HEK293 (cell line): ENCODE data around the gene TECPR2.

Source experiments
- KLF17 ChIP-seq: fragments of 450-650 bp; formaldehyde crosslinking; IDR thresholded peaks from 2 replicates; pipeline ENCODE4 v1.5.1; 2016; ENCODE audit warnings: missing biosample characterization, missing genetic modification characterization
- OVOL3 ChIP-seq: fragments of 450-650 bp; formaldehyde crosslinking; IDR thresholded peaks from 2 replicates; pipeline ENCODE4 v1.5.1; 2016; ENCODE audit warnings: missing biosample characterization, missing genetic modification characterization
- PATZ1 ChIP-seq: fragments of 450-650 bp; formaldehyde crosslinking; IDR thresholded peaks from 2 replicates; pipeline ENCODE4 v1.5.1; 2016; ENCODE audit warnings: missing biosample characterization, missing genetic modification characterization
- YY1 ChIP-seq: fragments of 450-650 bp; formaldehyde crosslinking; IDR thresholded peaks from 2 replicates; pipeline ENCODE4 v1.5.1; 2018; ENCODE audit warnings: missing biosample characterization, missing genetic modification characterization
- ZBTB17 ChIP-seq: fragments of 450-650 bp; formaldehyde crosslinking; IDR thresholded peaks from 2 replicates; pipeline ENCODE4 v1.5.1; 2016; ENCODE audit warnings: missing biosample characterization, missing genetic modification characterization
- ZBTB8A ChIP-seq: fragments of 450-650 bp; formaldehyde crosslinking; IDR thresholded peaks from 2 replicates; pipeline ENCODE4 v1.5.1; 2016; ENCODE audit warnings: missing biosample characterization, missing genetic modification characterization
- ZFHX2 ChIP-seq: fragments of 450-650 bp; formaldehyde crosslinking; conservative IDR thresholded peaks from 2 replicates; pipeline ENCODE4 v1.5.1; 2016; ENCODE audit warnings: missing biosample characterization, missing genetic modification characterization
- ZNF10 ChIP-seq: fragments of 450-650 bp; formaldehyde crosslinking; IDR thresholded peaks from 2 replicates; pipeline ENCODE4 v1.5.1; 2017; ENCODE audit warnings: missing biosample characterization, missing genetic modification characterization
- ZNF266 ChIP-seq: fragments of 450-650 bp; formaldehyde crosslinking; IDR thresholded peaks from 2 replicates; pipeline ENCODE4 v1.5.1; 2016; ENCODE audit warnings: missing biosample characterization, missing genetic modification characterization, low read depth
- ZNF366 ChIP-seq: fragments of 450-650 bp; formaldehyde crosslinking; conservative IDR thresholded peaks from 2 replicates; pipeline ENCODE4 v1.5.1; 2016; ENCODE audit warnings: missing biosample characterization, missing genetic modification characterization
- ZNF391 ChIP-seq: fragments of 450-650 bp; formaldehyde crosslinking; IDR thresholded peaks from 2 replicates; pipeline ENCODE4 v1.5.1; 2016; ENCODE audit warnings: low read depth, missing biosample characterization, missing genetic modification characterization, borderline replicate concordance
- ZNF394 ChIP-seq: fragments of 450-650 bp; formaldehyde crosslinking; IDR thresholded peaks from 2 replicates; pipeline ENCODE4 v1.5.1; 2016; ENCODE audit warnings: missing biosample characterization, missing genetic modification characterization, mild to moderate bottlenecking, moderate library complexity, borderline replicate concordance
- ZNF404 ChIP-seq: fragments of 450-650 bp; formaldehyde crosslinking; IDR thresholded peaks from 2 replicates; pipeline ENCODE4 v1.5.1; 2017; ENCODE audit warnings: missing biosample characterization, missing genetic modification characterization
- ZNF596 ChIP-seq: fragments of 450-650 bp; IDR thresholded peaks from 2 replicates; pipeline ENCODE4 v1.5.0; 2018; ENCODE audit warnings: missing biosample characterization, mild to moderate bottlenecking, missing genetic modification characterization, moderate library complexity
- ZNF600 ChIP-seq: fragments of 450-650 bp; formaldehyde crosslinking; IDR thresholded peaks from 2 replicates; pipeline ENCODE4 v1.5.1; 2016; ENCODE audit warnings: missing biosample characterization, missing genetic modification characterization
- ZNF660 ChIP-seq: fragments of 450-650 bp; IDR thresholded peaks from 2 replicates; pipeline ENCODE4 v1.5.1; 2018; ENCODE audit warnings: missing biosample characterization, mild to moderate bottlenecking, missing genetic modification characterization
- ZNF670 ChIP-seq: fragments of 450-650 bp; formaldehyde crosslinking; IDR thresholded peaks from 2 replicates; pipeline ENCODE4 v1.5.1; 2016; ENCODE audit warnings: missing biosample characterization, missing genetic modification characterization, low read depth
- ZNF677 ChIP-seq: fragments of 450-650 bp; IDR thresholded peaks from 2 replicates; pipeline ENCODE4 v1.5.0; 2018; ENCODE audit warnings: missing biosample characterization, mild to moderate bottlenecking, missing genetic modification characterization, moderate library complexity
- ZNF792 ChIP-seq: fragments of 450-650 bp; formaldehyde crosslinking; IDR thresholded peaks from 2 replicates; pipeline ENCODE4 v1.5.1; 2016; ENCODE audit warnings: missing biosample characterization, missing genetic modification characterization
- ZSCAN16 ChIP-seq: fragments of 450-650 bp; formaldehyde crosslinking; IDR thresholded peaks from 2 replicates; pipeline ENCODE4 v1.5.1; 2016; ENCODE audit warnings: missing biosample characterization, missing genetic modification characterization
- ZSCAN30 ChIP-seq: fragments of 450-650 bp; IDR thresholded peaks from 2 replicates; pipeline ENCODE4 v1.5.1; 2018; ENCODE audit warnings: missing biosample characterization, mild to moderate bottlenecking, missing genetic modification characterization, moderate library complexity
- ZXDB ChIP-seq: fragments of 450-650 bp; formaldehyde crosslinking; IDR thresholded peaks from 2 replicates; pipeline ENCODE4 v1.5.1; 2016; ENCODE audit warnings: missing biosample characterization, missing genetic modification characterization
- TF ChIP-seq, protein P1 (sequence below): fragments of 450-650 bp; formaldehyde crosslinking; IDR thresholded peaks from 2 replicates; pipeline ENCODE4 v1.5.1; 2016; ENCODE audit warnings: missing biosample characterization, missing genetic modification characterization
- TF ChIP-seq, protein P2 (sequence below): fragments of 450-650 bp; formaldehyde crosslinking; IDR thresholded peaks from 2 replicates; pipeline ENCODE4 v1.5.1; 2017; ENCODE audit warnings: missing biosample characterization, mild to moderate bottlenecking, missing genetic modification characterization, moderate library complexity
- TF ChIP-seq, protein P3 (sequence below): fragments of 450-650 bp; formaldehyde crosslinking; IDR thresholded peaks from 2 replicates; pipeline ENCODE4 v1.5.1; 2016; ENCODE audit warnings: missing biosample characterization, missing genetic modification characterization
- TF ChIP-seq, protein P4 (sequence below): IDR thresholded peaks from 2 replicates; pipeline ENCODE4 v1.6.1; 2011; ENCODE audit warnings: mild to moderate bottlenecking, low read depth, low read length, borderline replicate concordance
- TF ChIP-seq, protein P5 (sequence below): fragments of 450-650 bp; formaldehyde crosslinking; IDR thresholded peaks from 2 replicates; pipeline ENCODE4 v1.5.1; 2017; ENCODE audit warnings: missing biosample characterization, missing genetic modification characterization

The TECPR2 gene

DNA sequence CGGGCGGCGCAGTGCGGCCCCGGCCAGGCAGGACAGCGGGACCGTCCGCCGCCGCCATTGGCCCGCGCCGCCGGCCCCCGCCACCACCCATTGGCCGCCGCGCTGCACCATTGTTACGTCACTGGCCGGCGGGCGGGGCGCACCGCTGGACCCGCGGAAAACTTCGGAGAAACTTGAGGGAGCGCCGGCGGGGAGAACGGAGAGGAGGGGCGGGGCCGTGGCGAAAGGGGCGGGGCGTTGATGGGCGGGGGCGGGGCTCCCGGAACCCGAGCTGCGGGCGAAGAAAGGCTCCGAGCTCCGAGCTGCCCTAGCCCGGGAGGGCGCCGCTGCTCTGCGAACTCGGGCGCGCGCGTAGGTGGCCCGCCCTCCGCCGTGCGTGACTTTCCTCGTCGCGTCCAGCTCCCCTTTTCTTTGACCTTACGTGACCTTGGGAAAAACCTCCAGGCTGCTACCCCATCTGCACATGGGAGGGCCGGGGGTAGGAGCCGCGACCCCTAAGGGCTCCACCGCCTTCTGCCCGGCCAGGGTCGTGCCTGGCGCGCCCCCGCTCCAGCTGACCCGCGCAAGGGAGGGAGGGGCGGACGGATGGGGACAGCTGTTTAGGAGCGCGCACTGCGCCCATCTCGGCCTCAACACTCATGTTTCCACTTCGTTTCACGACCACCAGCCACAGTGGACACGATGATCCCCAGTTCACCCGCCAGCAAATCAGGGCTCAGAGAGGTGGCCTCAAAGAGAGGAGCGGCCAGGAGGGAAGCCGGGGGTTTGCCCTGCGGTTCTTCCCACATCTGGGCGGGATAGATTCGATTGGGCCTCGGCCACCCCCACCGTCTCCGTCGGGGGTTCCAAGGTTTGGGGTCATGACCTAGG lies 147.2 kb downstream of the TECPR2 start, which contains the start of gene ANKRD9 (continued):
- TF ChIP-seq, protein P1, sequence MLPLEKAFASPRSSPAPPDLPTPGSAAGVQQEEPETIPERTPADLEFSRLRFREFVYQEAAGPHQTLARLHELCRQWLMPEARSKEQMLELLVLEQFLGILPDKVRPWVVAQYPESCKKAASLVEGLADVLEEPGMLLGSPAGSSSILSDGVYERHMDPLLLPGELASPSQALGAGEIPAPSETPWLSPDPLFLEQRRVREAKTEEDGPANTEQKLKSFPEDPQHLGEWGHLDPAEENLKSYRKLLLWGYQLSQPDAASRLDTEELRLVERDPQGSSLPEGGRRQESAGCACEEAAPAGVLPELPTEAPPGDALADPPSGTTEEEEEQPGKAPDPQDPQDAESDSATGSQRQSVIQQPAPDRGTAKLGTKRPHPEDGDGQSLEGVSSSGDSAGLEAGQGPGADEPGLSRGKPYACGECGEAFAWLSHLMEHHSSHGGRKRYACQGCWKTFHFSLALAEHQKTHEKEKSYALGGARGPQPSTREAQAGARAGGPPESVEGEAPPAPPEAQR (tag by site-specific recombination), result no peak
- TF ChIP-seq ZNF404 (tag by site-specific recombination) (no peak), ZNF660 (tag by site-specific recombination) (no peak), ZNF366 (tag by site-specific recombination) (peak; percentile 53; the same call in 1 of the 2 replicates), ZNF677 (tag by site-specific recombination) (no peak), ZNF670 (tag by site-specific recombination) (no peak), ZNF10 (no peak), YY1 (tag by site-specific recombination) (no peak), PATZ1 (tag by site-specific recombination) (peak; percentile 55; the same call in 1 of the 2 replicates), OVOL3 (tag by site-specific recombination) (no peak), ZNF792 (tag by site-specific recombination) (no peak), ZSCAN16 (tag by site-specific recombination) (no peak), ZBTB17 (tag by site-specific recombination) (peak; percentile 54), ZNF391 (tag by site-specific recombination) (peak; percentile 59; the same call in 1 of the 2 replicates), ZNF266 (tag by site-specific recombination) (no peak), ZBTB8A (peak; percentile 98), ZSCAN30 (tag by site-specific recombination) (0 out of 2 replicates have a peak, but pooled peaks have one; percentile 23), ZFHX2 (tag by site-specific recombination) (peak; percentile 89), ZNF394 (no peak), ZXDB (tag by site-specific recombination) (no peak), ZNF596 (tag by site-specific recombination) (no peak), ZNF600 (tag by site-specific recombination) (peak; percentile 35; the same call in 1 of the 2 replicates), KLF17 (0 out of 2 replicates have a peak, but pooled peaks have one; percentile 12)
- TF ChIP-seq, protein P2, sequence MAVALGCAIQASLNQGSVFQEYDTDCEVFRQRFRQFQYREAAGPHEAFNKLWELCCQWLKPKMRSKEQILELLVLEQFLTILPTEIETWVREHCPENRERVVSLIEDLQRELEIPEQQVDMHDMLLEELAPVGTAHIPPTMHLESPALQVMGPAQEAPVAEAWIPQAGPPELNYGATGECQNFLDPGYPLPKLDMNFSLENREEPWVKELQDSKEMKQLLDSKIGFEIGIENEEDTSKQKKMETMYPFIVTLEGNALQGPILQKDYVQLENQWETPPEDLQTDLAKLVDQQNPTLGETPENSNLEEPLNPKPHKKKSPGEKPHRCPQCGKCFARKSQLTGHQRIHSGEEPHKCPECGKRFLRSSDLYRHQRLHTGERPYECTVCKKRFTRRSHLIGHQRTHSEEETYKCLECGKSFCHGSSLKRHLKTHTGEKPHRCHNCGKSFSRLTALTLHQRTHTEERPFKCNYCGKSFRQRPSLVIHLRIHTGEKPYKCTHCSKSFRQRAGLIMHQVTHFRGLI, result no peak
- TF ChIP-seq, protein P3, sequence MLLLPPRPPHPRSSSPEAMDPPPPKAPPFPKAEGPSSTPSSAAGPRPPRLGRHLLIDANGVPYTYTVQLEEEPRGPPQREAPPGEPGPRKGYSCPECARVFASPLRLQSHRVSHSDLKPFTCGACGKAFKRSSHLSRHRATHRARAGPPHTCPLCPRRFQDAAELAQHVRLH (tag by site-specific recombination), result no peak
- TF ChIP-seq, protein P4, sequence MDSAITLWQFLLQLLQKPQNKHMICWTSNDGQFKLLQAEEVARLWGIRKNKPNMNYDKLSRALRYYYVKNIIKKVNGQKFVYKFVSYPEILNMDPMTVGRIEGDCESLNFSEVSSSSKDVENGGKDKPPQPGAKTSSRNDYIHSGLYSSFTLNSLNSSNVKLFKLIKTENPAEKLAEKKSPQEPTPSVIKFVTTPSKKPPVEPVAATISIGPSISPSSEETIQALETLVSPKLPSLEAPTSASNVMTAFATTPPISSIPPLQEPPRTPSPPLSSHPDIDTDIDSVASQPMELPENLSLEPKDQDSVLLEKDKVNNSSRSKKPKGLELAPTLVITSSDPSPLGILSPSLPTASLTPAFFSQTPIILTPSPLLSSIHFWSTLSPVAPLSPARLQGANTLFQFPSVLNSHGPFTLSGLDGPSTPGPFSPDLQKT, result no peak
- TF ChIP-seq, protein P5, sequence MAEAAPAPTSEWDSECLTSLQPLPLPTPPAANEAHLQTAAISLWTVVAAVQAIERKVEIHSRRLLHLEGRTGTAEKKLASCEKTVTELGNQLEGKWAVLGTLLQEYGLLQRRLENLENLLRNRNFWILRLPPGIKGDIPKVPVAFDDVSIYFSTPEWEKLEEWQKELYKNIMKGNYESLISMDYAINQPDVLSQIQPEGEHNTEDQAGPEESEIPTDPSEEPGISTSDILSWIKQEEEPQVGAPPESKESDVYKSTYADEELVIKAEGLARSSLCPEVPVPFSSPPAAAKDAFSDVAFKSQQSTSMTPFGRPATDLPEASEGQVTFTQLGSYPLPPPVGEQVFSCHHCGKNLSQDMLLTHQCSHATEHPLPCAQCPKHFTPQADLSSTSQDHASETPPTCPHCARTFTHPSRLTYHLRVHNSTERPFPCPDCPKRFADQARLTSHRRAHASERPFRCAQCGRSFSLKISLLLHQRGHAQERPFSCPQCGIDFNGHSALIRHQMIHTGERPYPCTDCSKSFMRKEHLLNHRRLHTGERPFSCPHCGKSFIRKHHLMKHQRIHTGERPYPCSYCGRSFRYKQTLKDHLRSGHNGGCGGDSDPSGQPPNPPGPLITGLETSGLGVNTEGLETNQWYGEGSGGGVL (tag by site-specific recombination), result no peak
